Measurements from ENCODE around the gene AHRR. TPM values are rescaled to one million over a fixed set of nuclear protein-coding genes. Genes with fewer than 3 reads are reported as not detected.
A peak's percentile ranks its signal among the peaks of the same experiment; 100 is the strongest.
"Not testable (repeated sequence)": the region's sequence is repeated elsewhere in the genome, so short reads cannot be mapped to it uniquely, and the experiment has no call there.

Gene AHRR
- total RNA-seq, 1 donor from 2014 or later, result 54.9 TPM

GRCh38 chr5:395156-395920 is 73.8 kb downstream of the AHRR start:
- Mint-ChIP-seq H3K4me1 (ENCODE audit: unreplicated experiment) (peaks cover 64% of the 10 kb centered on the region), H3K36me3 (ENCODE audit: unreplicated experiment) (peaks cover 5% of the 10 kb centered on the region), H3K4me3 (ENCODE audit: unreplicated experiment) (peak overlapping the region; percentile 47), H3K9me3 (ENCODE audit: unreplicated experiment) (no peaks in the 10 kb centered on the region), H3K27ac (ENCODE audit: unreplicated experiment) (peak overlapping the region; percentile 99), H3K27me3 (ENCODE audit: unreplicated experiment) (no peaks in the 10 kb centered on the region)
- no peak for TF ChIP-seq CTCF (IDR thresholded peaks at IDR 0.05)
- DNase-seq (ENCODE audit: extremely low spot score, unreplicated experiment), result peak; percentile 94

GRCh38 chr5:395921-396530 is 74.5 kb downstream of the AHRR start:
- no peaks in the 10 kb centered on the region for H3K27me3 Mint-ChIP-seq (ENCODE audit: unreplicated experiment)
- peak; percentile 82 for DNase-seq (ENCODE audit: extremely low spot score, unreplicated experiment)
- H3K36me3 Mint-ChIP-seq (ENCODE audit: unreplicated experiment), result peaks cover 3% of the 10 kb centered on the region
- TF ChIP-seq CTCF (IDR thresholded peaks at IDR 0.05), result no peak
- H3K9me3 Mint-ChIP-seq (ENCODE audit: unreplicated experiment), result no peaks in the 10 kb centered on the region
- peak overlapping the region; percentile 47 for H3K4me3 Mint-ChIP-seq (ENCODE audit: unreplicated experiment)
- peak overlapping the region; percentile 99 for H3K27ac Mint-ChIP-seq (ENCODE audit: unreplicated experiment)
- H3K4me1 Mint-ChIP-seq (ENCODE audit: unreplicated experiment), result peaks cover 64% of the 10 kb centered on the region

GRCh38 chr5:396531-396961 is 75.0 kb downstream of the AHRR start:
- Mint-ChIP-seq H3K27me3 (ENCODE audit: unreplicated experiment) (no peaks in the 10 kb centered on the region), H3K4me1 (ENCODE audit: unreplicated experiment) (peaks cover 68% of the 10 kb centered on the region), H3K9me3 (ENCODE audit: unreplicated experiment) (no peaks in the 10 kb centered on the region), H3K36me3 (ENCODE audit: unreplicated experiment) (peaks cover 7% of the 10 kb centered on the region), H3K27ac (ENCODE audit: unreplicated experiment) (peak overlapping the region; percentile 99), H3K4me3 (ENCODE audit: unreplicated experiment) (no peak overlapping the region)
- no peak for TF ChIP-seq CTCF (IDR thresholded peaks at IDR 0.05)
- peak; percentile 53 for DNase-seq (ENCODE audit: extremely low spot score, unreplicated experiment)

- not testable (repeated sequence) for H3K27me3 Mint-ChIP-seq (ENCODE audit: unreplicated experiment); DNase-seq (ENCODE audit: extremely low spot score, unreplicated experiment); H3K4me3 Mint-ChIP-seq (ENCODE audit: unreplicated experiment); H3K9me3 Mint-ChIP-seq (ENCODE audit: unreplicated experiment)
- H3K4me1 Mint-ChIP-seq (ENCODE audit: unreplicated experiment), result peaks cover 63% of the 10 kb centered on the region
- H3K27ac Mint-ChIP-seq (ENCODE audit: unreplicated experiment), result peak overlapping the region; percentile 99
- H3K36me3 Mint-ChIP-seq (ENCODE audit: unreplicated experiment), result peaks cover 14% of the 10 kb centered on the region
Measured at GRCh38 chr5:398141-398474, 76.6 kb downstream of the AHRR start.

- H3K9me3 Mint-ChIP-seq (ENCODE audit: unreplicated experiment), result no peaks in the 10 kb centered on the region
- peak overlapping the region; percentile 99 for H3K27ac Mint-ChIP-seq (ENCODE audit: unreplicated experiment)
- peak; percentile 84 for DNase-seq (ENCODE audit: extremely low spot score, unreplicated experiment)
- no peaks in the 10 kb centered on the region for H3K27me3 Mint-ChIP-seq (ENCODE audit: unreplicated experiment)
- peaks cover 16% of the 10 kb centered on the region for H3K36me3 Mint-ChIP-seq (ENCODE audit: unreplicated experiment)
- peaks cover 58% of the 10 kb centered on the region for H3K4me1 Mint-ChIP-seq (ENCODE audit: unreplicated experiment)
- no peak for TF ChIP-seq CTCF (IDR thresholded peaks at IDR 0.05)
- no peak overlapping the region for H3K4me3 Mint-ChIP-seq (ENCODE audit: unreplicated experiment)
Measured at GRCh38 chr5:398475-399295, 77.2 kb downstream of the AHRR start.

Measured in osteocyte (in vitro differentiated cells).